Stimulated activated CD4-positive, alpha-beta T cell treated with anti-CD3 and anti-CD28 coated beads, Interleukin-4, amount 100 ng/mL, for 48 hours (primary cell): ENCODE results near the gene EDA.
"Not testable (repeated sequence)": the region's sequence is repeated elsewhere in the genome, so short reads cannot be mapped to it uniquely, and the experiment has no call there.

Experiments used
- DNase-seq, 2 donors: peaks; one replicate each; pipeline ENCODE4 v3.0.0-alpha.2; 2020; ENCODE audit warnings: low read depth in 2 of 2

EDA gene

GRCh38 chrX:69959712-69960111, 343.8 kb downstream of the EDA start:
- DNase-seq = no peak

GRCh38 chrX:69961365-69962072, 345.6 kb downstream of the EDA start:
- no peak for DNase-seq

GRCh38 chrX:69968950-69969349, 353.0 kb downstream of the EDA start:
- no peak for DNase-seq

GRCh38 chrX:69969460-69969859, 353.5 kb downstream of the EDA start:
- no peak for DNase-seq

GRCh38 chrX:69987691-69988090, 371.8 kb downstream of the EDA start:
- no peak for DNase-seq

GRCh38 chrX:69988955-69989394, 373.1 kb downstream of the EDA start:
- no peak for DNase-seq

- no peak for DNase-seq
These were observed 375.8 kb downstream of the EDA start for GRCh38 chrX:69991685-69992084.

GRCh38 chrX:69993494-69993893, 377.6 kb downstream of the EDA start:
- no peak for DNase-seq

GRCh38 chrX:69995362-69996112, 379.6 kb downstream of the EDA start:
- DNase-seq = no peak

- DNase-seq = no peak
These were observed 380.2 kb downstream of the EDA start for GRCh38 chrX:69996113-69996468.

GRCh38 chrX:69998299-69998698, 382.4 kb downstream of the EDA start:
- not testable (repeated sequence) for DNase-seq

- no peak for DNase-seq
These were observed 385.4 kb downstream of the EDA start for GRCh38 chrX:70001269-70001668.

- DNase-seq = no peak
These were observed 385.9 kb downstream of the EDA start for GRCh38 chrX:70001708-70002341.

GRCh38 chrX:70007946-70008345, 392.0 kb downstream of the EDA start:
- DNase-seq = no peak

GRCh38 chrX:70009049-70009448, 393.1 kb downstream of the EDA start:
- DNase-seq = no peak

- DNase-seq = no peak
These were observed 394.1 kb downstream of the EDA start for GRCh38 chrX:70009970-70010369.

- no peak for DNase-seq
These were observed 396.8 kb downstream of the EDA start for GRCh38 chrX:70012756-70013155.

- no peak for DNase-seq
These were observed 397.8 kb downstream of the EDA start for GRCh38 chrX:70013466-70014381.

GRCh38 chrX:70016513-70016912, 400.6 kb downstream of the EDA start:
- no peak for DNase-seq

- no peak for DNase-seq
These were observed 406.7 kb downstream of the EDA start for GRCh38 chrX:70022616-70023015.

GRCh38 chrX:70025464-70025863, 409.6 kb downstream of the EDA start:
- no peak for DNase-seq
